ENCODE results near the gene CCDC83. TPM values are rescaled to one million over a fixed set of nuclear protein-coding genes. Genes with fewer than 3 reads are reported as not detected.

CCDC83 gene
- total and polyA plus RNA-seq, 9 of the 15 experiments (the other 6 are each of a cell fraction or from before 2014, with no cell fraction given), result not detected

GRCh38 chr11:85844439-85845123, 10.6 kb upstream of the CCDC83 start (continued):
- TF ChIP-seq CEBPG (CRISPR knock-in tag; IDR thresholded peaks at IDR 0.05) (no peak), CEBPG (tag; conservative IDR thresholded peaks at IDR 0.05 in 1 of 2, IDR thresholded peaks at IDR 0.05 in 1 of 2) (peak in 1 of 2 experiments; percentile 55; a peak in 2 of 4 replicates), GTF2B (IDR thresholded peaks at IDR 0.05; ENCODE audit: extremely low read depth, insufficient read length) (no peak), BCLAF1 (IDR thresholded peaks at IDR 0.05; ENCODE audit: borderline replicate concordance in 1 of 2, control insufficient read depth in 1 of 2, low read depth in 2 of 2, low read length in 1 of 2) (no peak), CEBPZ (IDR thresholded peaks at IDR 0.05; ENCODE audit: borderline replicate concordance, low read depth, low read length) (no peak), TRIM24 (IDR thresholded peaks at IDR 0.05) (no peak), ELF1 (tag; IDR thresholded peaks at IDR 0.05) (0 out of 2 replicates have a peak, but pooled peaks have one; percentile 24), CHCHD3 (CRISPR knock-in tag; IDR thresholded peaks at IDR 0.05) (no peak), CBX3 (IDR thresholded peaks at IDR 0.05; ENCODE audit: borderline replicate concordance in 1 of 2, low read length in 2 of 2) (no peak), JUND (IDR thresholded peaks at IDR 0.05; ENCODE audit: borderline replicate concordance, low read depth, low read length) (peak; percentile 38; the same call in 1 of the 2 replicates), JUND (tag; IDR thresholded peaks at IDR 0.05; ENCODE audit: borderline replicate concordance, low read depth, low read length) (peak; percentile 43; the same call in 1 of the 3 replicates), ZNF780A (CRISPR knock-in tag; IDR thresholded peaks at IDR 0.05) (no peak), HNRNPH1 (optimal IDR thresholded peaks at IDR 0.05; ENCODE audit: low read depth, low read length) (no peak), ZEB2 (IDR thresholded peaks at IDR 0.05) (0 out of 2 replicates have a peak, but pooled peaks have one; percentile 25), ZNF232 (CRISPR knock-in tag; IDR thresholded peaks at IDR 0.05) (no peak), ZC3H4 (CRISPR knock-in tag; IDR thresholded peaks at IDR 0.05; ENCODE audit: borderline replicate concordance) (no peak), ZNF699 (CRISPR knock-in tag; IDR thresholded peaks at IDR 0.05; ENCODE audit: insufficient replicate concordance) (no peak), OTX1 (CRISPR knock-in tag; IDR thresholded peaks at IDR 0.05) (no peak), ZFP30 (CRISPR knock-in tag; IDR thresholded peaks at IDR 0.05; ENCODE audit: borderline replicate concordance) (no peak), GTF2E2 (tag; IDR thresholded peaks at IDR 0.05) (no peak), SAFB (IDR thresholded peaks at IDR 0.05; ENCODE audit: borderline replicate concordance, low read depth, low read length) (no peak)

Data from K562 (cell line).